ENCODE results near the gene CALML4. TPM values are rescaled to one million over a fixed set of nuclear protein-coding genes. Genes with fewer than 3 reads are reported as not detected.
"Not testable (repeated sequence)": the region's sequence is repeated elsewhere in the genome, so short reads cannot be mapped to it uniquely, and the experiment has no call there.

Gene CALML4
- total and polyA plus RNA-seq, 8 donors: 1.5 to 31.4 (median 5.6) TPM

DNA sequence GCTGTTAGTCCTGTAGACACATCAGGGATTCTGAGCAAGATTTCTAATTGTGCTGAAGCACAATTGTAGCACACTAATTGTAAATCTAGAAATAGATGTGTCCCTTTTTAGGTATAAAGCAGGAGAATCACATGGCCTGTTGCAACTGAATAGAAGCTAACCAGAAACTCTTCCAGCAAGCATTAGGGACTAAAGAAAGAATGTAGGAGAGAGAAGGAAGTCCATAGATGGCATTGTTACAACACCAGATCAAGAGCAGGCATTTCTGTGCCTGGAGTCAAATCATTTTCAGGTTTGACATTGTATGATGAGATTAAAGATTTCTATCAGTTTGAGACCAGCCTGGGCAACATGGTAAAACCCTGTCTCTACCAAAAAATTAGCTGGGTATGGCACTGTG is 27.4 kb downstream of the CALML4 start:
- Histone ChIP-seq H3K27ac (no peak overlapping the region), H3K4me1 (no peaks in the 10 kb centered on the region), H3K9me3 (no peaks in the 10 kb centered on the region), H3K4me3 (no peak overlapping the region), H3K27me3 (no peaks in the 10 kb centered on the region), H3K36me3 (peaks cover 0 to 44% (median 0%) of the 10 kb centered on the region in 3 donors)
- no peak for FAIRE-seq
- TF ChIP-seq, protein P1, sequence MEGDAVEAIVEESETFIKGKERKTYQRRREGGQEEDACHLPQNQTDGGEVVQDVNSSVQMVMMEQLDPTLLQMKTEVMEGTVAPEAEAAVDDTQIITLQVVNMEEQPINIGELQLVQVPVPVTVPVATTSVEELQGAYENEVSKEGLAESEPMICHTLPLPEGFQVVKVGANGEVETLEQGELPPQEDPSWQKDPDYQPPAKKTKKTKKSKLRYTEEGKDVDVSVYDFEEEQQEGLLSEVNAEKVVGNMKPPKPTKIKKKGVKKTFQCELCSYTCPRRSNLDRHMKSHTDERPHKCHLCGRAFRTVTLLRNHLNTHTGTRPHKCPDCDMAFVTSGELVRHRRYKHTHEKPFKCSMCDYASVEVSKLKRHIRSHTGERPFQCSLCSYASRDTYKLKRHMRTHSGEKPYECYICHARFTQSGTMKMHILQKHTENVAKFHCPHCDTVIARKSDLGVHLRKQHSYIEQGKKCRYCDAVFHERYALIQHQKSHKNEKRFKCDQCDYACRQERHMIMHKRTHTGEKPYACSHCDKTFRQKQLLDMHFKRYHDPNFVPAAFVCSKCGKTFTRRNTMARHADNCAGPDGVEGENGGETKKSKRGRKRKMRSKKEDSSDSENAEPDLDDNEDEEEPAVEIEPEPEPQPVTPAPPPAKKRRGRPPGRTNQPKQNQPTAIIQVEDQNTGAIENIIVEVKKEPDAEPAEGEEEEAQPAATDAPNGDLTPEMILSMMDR (IDR thresholded peaks at IDR 0.05): no peak
- ATAC-seq: peak in 2 of 4 donors; percentile 26 to 37
- DNase-seq: no peak
- intact Hi-C loops (cut with DNase I): no loop called here

DNA sequence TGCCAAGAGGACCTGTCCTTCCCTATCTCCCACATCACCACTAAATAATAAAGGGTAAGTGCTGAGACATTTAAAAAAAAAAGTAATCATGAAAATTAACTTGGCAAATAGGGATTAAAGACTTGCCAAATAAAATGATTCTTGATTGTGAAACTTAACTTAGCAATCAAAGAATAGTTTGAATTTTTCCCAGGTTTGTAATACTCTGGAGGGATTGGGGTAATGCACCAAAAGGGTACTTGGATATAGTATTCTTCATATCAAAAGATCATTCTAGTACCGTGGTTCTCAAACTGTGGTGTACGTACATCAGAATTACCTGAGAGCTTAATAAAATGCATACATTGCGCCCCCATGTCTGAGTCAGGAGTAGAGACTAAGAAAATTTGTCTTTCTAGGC is 28.5 kb downstream of the CALML4 start:
- H3K4me1 ChIP-seq: no peaks in the 10 kb centered on the region
- no peaks in the 10 kb centered on the region for H3K9me3 ChIP-seq
- WGBS, 2 donors: 93 to 95% methylated on average over 3 of the region's 3 CpGs
- no peak for FAIRE-seq
- DNase-seq: no peak
- TF ChIP-seq, protein P1 (IDR thresholded peaks at IDR 0.05): no peak
- no peak overlapping the region for H3K4me3 ChIP-seq
- no peak overlapping the region for H3K27ac ChIP-seq
- intact Hi-C loops (cut with DNase I): no loop called here
- H3K27me3 ChIP-seq: no peaks in the 10 kb centered on the region
- ATAC-seq: no peak
- H3K36me3 ChIP-seq: peaks cover 0 to 37% (median 0%) of the 10 kb centered on the region in 3 donors

GRCh38 chr15:68175526-68175925 is 29.6 kb downstream of the CALML4 start:
- 77 to 79% methylated on average over 2 of the region's 2 CpGs for WGBS, 2 donors
- Histone ChIP-seq H3K9me3 (no peaks in the 10 kb centered on the region), H3K4me1 (no peaks in the 10 kb centered on the region), H3K27ac (no peak overlapping the region), H3K27me3 (no peaks in the 10 kb centered on the region), H3K36me3 (peaks cover 0 to 30% (median 0%) of the 10 kb centered on the region in 3 donors), H3K4me3 (no peak overlapping the region)
- DNase-seq (no peak), FAIRE-seq (no peak), ATAC-seq (no peak)
- TF ChIP-seq, protein P1 (IDR thresholded peaks at IDR 0.05): no peak
- intact Hi-C loops (cut with DNase I): no loop called here

DNA sequence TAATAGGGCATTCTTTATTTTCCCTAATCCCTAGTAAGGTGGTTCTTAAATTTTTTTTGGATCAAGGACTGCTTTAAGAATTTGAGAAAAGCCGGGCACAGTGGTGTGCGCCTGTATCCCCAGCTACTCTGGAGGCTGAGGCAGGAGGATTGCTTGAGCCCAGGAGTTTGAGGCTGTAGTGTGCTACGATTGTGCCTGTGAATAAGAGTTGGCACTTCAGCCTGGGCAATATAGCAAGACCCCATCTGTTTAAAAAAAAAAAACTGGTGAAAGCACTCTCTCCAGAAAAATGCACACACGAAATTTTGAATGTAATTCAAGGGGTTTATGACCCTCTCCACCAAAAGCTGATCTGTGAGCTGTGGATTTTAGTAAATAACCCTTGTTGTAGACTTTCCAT is 32.0 kb downstream of the CALML4 start:
- H3K9me3 ChIP-seq: no peaks in the 10 kb centered on the region
- TF ChIP-seq, protein P1 (IDR thresholded peaks at IDR 0.05): no peak
- H3K4me1 ChIP-seq: no peaks in the 10 kb centered on the region
- 97 to 98% methylated on average over 4 of the region's 4 CpGs for WGBS, 2 donors
- no peak overlapping the region for H3K4me3 ChIP-seq
- no peaks in the 10 kb centered on the region for H3K27me3 ChIP-seq
- FAIRE-seq: no peak
- H3K36me3 ChIP-seq: peaks cover 0 to 28% (median 0%) of the 10 kb centered on the region in 3 donors
- intact Hi-C loops (cut with DNase I): no loop called here
- no peak overlapping the region for H3K27ac ChIP-seq
- DNase-seq: no peak
- ATAC-seq: no peak

DNA sequence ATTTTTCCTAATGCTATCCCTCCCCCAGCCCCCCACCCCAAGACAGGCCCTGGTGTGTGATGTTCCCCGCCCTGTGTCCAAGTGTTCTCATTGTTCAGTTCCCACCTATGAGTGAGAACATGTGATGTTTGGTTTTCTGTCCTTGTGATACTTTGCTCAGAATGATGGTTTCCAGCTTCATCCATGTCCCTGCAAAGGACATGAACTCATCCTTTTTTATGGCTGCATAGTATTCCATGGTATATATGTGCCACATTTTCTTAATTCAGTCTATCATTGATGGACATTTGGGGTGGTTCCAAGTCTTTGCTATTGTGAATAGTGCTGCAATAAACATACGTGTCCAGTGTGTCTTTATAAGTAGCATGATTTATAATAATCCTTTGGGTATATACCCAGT is 33.1 kb downstream of the CALML4 start:
- H3K27ac ChIP-seq; DNase-seq; H3K4me3 ChIP-seq; H3K4me1 ChIP-seq; FAIRE-seq; H3K9me3 ChIP-seq; H3K27me3 ChIP-seq; intact Hi-C loops (cut with DNase I); ATAC-seq: not testable (repeated sequence)
- peaks cover 0 to 20% (median 0%) of the 10 kb centered on the region in 3 donors for H3K36me3 ChIP-seq
- WGBS, 2 donors: 66 to 78% methylated on average over 2 of the region's 2 CpGs
